Keratinocyte (primary cell): ENCODE results near the gene CCDC102A.

Source experiments
- EZH2 ChIP-seq: IDR thresholded peaks from one replicate; pipeline ENCODE4 v1.6.1; 2012; ENCODE audit warnings: inconsistent platforms, mild to moderate bottlenecking, low read length, moderate library complexity
- TF ChIP-seq, protein P1 (sequence below), 3 experiments: IDR thresholded peaks in 1 of 3; conservative IDR thresholded peaks in 1 of 3; optimal IDR thresholded peaks in 1 of 3; 2 replicates in 2 of 3; 3 replicates in 1 of 3; pipeline versions ENCODE3 to v1.5.1; 2011; ENCODE audit warnings: low read length in 3 of 3, mild to moderate bottlenecking in 3 of 3, moderate library complexity in 2 of 3, control low read depth in 1 of 3, inconsistent platforms in 1 of 3; ENCODE audit not compliant: insufficient read depth in 2 of 3; ENCODE audit errors: extremely low read depth in 1 of 3

DNA sequence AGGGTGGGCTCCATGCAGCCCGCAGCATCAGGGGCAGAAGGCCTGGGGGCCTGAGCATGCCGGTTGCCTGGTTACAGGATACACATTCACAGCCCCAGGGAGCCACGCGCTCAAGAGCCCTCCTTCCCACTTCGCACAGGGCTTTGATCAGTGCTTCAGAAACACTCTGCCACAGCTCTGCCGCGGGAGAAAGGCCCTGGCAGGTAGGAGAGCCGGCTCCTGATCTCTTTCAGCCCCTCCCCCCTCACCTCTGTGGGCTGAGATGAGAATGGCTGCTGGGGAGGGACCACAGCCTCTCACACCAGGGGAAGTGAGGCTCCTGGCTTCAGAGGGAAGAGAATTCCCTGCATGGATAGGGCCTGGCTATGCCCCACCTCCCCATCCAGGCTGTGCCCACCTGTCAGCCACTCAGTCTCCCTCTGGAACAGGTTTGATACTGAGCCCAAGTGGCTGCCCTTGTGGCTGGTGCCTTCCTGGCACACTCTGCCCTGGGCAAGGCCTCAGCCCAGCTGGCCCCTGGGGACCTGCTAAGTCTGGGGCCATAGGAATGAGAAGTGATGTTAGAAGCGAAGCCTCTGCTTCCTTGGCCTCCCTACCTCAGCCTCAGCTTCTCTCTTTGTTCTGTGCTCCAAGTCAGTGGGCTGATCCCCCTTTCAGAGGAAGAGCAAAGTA, 58.7 kb downstream of the CCDC102A start:
- TF ChIP-seq, protein P1, sequence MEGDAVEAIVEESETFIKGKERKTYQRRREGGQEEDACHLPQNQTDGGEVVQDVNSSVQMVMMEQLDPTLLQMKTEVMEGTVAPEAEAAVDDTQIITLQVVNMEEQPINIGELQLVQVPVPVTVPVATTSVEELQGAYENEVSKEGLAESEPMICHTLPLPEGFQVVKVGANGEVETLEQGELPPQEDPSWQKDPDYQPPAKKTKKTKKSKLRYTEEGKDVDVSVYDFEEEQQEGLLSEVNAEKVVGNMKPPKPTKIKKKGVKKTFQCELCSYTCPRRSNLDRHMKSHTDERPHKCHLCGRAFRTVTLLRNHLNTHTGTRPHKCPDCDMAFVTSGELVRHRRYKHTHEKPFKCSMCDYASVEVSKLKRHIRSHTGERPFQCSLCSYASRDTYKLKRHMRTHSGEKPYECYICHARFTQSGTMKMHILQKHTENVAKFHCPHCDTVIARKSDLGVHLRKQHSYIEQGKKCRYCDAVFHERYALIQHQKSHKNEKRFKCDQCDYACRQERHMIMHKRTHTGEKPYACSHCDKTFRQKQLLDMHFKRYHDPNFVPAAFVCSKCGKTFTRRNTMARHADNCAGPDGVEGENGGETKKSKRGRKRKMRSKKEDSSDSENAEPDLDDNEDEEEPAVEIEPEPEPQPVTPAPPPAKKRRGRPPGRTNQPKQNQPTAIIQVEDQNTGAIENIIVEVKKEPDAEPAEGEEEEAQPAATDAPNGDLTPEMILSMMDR (optimal IDR thresholded peaks at IDR 0.05 in 1 of 3, IDR thresholded peaks at IDR 0.05 in 1 of 3, conservative IDR thresholded peaks at IDR 0.05 in 1 of 3; ENCODE audit: extremely low read depth in 1 of 3, insufficient read depth in 2 of 3, low read length in 3 of 3), result no peak
- TF ChIP-seq EZH2, result no peak
